ENCODE measurements around the gene GPR87.

- TF ChIP-seq CTCF (conservative IDR thresholded peaks at IDR 0.05; ENCODE audit: low read depth, low read length) (no peak), EZH2 (IDR thresholded peaks at IDR 0.05; ENCODE audit: borderline replicate concordance, low read depth, low read length, poor library complexity, severe bottlenecking) (no peak)
Observed at GRCh38 chr3:151289445-151289844, 27.2 kb downstream of the GPR87 start.
